ENCODE results near the gene GCGR. TPM values are rescaled to one million over a fixed set of nuclear protein-coding genes. Genes with fewer than 3 reads are reported as not detected.

Gene GCGR
- total RNA-seq, 1 donor from 2014 or later: not detected

DNA sequence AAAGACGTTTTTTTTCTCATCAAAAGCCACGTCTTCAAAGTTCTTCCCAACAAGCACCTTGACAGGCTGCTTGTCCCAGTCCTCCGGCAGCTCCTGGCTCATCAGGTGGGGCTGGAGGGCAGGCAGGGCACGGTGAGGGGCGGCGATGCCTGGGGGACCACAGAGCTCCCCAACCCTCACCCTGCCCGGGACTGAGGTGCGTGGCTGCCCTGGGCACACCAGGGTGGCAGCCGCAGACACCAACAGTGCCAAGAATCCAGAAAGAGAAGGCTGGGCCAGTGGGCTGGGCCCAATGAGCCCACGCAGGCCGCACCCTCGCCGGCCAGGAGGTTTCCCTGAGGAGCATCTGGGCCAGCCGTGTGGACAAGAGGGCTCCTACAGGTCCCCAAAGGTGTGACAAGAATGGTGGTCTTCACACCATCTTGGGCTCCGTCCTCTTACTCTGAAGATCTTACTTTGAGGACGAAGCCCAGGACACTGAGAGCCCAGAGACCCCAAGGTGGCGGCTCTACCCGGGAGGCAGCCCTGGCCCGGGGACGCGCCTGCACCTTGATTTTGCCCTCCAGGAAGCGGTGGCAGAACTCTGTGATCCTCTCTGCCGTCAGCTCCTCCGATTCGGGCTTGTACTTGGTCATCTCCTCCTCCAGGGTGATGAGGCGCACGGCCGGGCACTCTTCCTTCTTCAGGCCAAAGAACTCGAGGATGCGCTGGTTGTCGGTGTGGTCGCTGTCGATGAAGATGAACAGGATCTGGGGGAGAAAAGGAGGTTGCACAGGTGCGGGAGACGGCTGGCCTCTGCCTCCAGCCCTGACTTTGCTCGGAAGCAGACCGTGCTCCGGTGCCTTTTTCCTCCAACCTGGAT, 42.2 kb downstream of the GCGR start:
- DNase-seq (ENCODE audit: low spot score in 2 of 2) (no peak), FAIRE-seq (no peak)

DNA sequence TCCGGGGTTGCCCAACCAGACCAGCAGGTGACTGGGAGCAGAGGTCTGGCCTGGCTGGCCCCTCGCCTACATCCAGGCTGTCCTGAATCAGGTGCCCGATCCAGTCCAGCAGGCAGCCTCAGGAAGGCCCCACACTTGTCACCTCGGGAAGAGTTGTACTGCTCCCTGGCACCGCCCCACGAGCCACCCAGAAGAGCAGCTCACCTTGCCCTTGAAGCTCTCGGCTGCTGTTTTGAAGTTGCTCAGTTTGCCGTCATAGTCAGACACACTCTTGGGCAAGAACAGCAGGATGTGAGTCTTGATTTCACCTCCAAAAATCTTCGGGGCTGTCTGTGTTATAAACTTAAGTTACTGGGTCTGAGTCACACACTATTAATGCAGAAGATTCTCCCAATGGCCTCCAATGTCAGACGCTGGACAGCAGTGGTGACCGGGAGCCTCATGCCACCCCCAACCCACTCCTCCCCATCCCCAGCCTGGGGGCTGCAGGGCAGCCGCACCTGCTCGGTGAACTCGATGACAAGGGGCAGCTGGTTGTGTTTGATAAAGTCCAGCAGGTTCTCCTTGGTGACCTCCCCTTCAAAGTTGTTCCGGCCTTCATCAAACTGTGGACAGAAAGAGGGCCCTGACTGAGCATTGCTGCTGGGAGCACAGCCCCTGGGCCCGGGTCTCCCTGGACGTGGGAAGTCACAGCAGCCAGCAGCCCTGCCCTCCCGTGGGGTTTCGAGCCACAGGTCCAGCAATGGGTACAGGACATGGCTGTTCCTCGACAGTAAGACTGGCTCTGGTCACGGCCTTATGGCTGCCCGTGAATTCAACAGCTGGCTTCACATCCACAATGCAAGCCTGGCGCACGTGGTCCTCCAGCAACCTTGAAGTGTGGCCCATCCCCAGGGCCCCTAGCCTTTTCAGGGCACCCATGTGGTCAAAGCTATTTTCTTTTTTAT, 43.1 kb downstream of the GCGR start:
- DNase-seq (ENCODE audit: low spot score in 2 of 2): no peak
- no peak for FAIRE-seq

DNA sequence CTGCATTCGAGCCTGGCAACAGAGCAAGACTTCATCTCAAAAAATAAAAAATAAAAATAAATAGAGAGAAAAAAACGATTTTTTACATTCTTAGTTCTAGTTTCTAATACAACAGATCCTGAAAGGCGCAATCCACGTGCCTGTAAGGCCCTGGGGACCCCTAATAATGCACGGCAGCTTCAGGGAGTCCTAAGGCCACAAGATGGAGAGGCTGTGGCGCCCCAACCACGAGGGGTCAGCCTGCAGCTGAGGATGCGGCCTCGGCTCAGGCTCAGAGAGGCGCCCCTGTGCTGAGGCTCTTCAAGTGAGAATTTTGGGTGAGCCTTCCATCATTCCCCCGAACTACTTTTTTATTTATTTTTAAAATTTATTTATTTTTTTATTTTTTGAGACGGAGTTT, 45.5 kb downstream of the GCGR start:
- DNase-seq (ENCODE audit: low spot score in 2 of 2) (no peak), FAIRE-seq (no peak)

DNA sequence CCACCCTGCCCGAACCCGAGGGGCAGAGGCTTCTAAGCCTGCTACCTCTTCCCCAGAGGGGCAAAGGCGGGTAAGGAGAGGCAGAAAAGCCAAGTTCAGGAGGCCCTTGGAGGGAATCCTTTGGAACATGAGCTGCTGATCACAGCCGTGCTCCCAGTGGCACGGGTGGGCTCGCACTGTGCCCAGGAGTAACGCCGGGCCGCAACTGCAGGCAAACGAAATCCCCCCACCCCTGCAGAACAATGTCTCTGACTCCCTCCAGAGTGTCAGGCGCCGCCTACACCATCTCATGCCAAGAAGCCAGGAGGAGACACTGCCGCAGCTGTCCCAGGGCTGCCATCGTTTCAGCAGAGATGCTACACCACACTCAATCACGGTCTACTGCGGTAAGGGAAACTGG, 47.5 kb downstream of the GCGR start:
- FAIRE-seq: no peak
- DNase-seq (ENCODE audit: low spot score in 2 of 2): no peak

DNA sequence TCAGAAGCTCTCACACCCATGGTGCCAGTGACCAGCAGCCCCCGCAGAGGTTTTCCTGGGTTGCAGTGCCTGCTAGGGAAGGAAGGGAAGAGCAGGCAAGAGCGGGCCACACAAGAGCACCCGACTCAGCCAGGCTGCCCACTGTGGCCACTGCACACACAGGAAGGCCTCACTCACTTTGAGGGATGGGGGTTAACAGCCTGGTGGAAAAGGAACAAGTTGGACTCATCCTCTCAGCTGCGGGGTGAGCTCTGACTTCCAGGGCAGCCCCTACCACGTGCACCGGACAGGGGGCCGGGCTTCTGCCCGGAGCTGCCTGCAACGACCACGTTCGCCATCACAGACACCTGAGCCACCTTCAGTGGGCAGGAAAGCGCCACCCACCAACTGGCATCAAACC, 48.3 kb downstream of the GCGR start:
- FAIRE-seq (no peak), DNase-seq (ENCODE audit: low spot score in 2 of 2) (no peak)

DNA sequence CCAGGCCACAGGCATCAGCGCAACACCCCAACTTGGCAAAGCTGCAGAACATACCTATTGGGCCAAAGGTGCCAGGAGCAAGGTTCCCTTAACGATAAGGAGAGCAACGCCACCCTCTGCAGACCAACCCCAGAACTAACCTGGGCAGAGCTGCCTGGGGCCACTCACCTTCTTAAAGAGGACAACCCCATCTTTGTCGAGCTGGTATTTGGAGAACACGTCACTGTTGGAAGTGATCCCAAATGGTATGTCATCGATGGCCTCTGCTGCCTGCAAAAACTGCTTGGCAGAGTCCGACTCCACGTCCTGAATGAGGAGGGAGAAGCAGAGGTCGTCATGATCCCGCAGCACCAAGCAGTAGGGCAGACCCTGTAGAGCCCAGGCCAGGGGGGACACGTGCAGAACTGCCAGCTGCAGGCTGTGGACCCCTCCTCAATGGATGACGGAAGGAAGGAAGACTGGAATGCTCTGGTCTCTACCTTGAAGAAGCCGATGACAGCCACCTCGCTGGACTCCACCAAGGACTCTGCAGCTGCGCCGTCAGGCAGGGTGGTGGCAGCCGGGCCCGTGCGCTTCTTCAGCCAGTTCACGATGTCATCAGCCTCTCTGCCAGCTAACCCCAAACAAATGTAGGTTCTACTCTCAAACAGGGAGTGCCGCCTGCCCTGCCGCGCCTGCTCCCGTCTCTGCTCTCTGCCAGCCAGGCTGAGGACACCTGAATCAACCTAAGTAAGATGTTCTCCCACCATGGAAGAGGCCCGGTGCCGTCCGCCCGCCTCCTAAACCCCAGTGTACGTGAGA, 51.2 kb downstream of the GCGR start:
- no peak for DNase-seq (ENCODE audit: low spot score in 2 of 2)
- FAIRE-seq: no peak

DNA sequence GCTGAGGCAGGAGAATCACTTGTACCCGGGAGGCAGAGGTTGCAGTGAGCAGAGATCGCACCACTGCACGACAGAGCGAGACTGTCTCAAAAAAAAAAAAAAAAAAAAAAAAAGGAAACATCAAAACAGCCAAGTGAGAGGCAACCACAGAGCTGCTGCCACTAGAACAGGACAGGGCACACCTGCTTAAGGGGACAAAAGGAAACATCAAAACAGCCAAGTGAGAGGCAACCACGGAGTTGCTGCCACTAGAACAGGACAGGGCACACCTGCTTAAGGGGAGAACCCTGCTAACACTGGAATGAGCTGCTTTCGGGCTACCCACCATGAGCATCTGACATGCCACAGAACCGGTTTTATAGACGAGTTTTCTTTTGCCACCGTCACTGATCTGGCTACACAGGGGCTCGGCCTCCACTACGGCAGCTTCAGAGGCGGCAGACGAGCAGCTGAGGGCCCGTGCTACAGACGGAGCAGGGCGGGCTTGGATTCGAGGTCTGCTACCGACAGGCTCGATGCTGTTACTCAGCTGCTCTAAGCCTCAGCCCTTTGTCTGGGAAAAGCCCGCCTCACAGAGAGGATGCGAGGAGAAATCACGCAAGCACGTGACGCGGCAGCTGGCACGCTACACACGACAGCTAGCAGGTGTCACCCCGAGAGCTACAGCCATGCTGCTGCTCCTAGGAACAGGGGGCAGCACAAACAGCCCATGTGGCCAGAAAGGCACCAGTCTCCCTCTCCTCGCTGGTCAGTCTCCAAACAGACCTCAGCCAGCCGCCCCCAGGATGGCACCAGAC, 54.4 kb downstream of the GCGR start:
- FAIRE-seq (no peak), DNase-seq (ENCODE audit: low spot score in 2 of 2) (no peak)

DNA sequence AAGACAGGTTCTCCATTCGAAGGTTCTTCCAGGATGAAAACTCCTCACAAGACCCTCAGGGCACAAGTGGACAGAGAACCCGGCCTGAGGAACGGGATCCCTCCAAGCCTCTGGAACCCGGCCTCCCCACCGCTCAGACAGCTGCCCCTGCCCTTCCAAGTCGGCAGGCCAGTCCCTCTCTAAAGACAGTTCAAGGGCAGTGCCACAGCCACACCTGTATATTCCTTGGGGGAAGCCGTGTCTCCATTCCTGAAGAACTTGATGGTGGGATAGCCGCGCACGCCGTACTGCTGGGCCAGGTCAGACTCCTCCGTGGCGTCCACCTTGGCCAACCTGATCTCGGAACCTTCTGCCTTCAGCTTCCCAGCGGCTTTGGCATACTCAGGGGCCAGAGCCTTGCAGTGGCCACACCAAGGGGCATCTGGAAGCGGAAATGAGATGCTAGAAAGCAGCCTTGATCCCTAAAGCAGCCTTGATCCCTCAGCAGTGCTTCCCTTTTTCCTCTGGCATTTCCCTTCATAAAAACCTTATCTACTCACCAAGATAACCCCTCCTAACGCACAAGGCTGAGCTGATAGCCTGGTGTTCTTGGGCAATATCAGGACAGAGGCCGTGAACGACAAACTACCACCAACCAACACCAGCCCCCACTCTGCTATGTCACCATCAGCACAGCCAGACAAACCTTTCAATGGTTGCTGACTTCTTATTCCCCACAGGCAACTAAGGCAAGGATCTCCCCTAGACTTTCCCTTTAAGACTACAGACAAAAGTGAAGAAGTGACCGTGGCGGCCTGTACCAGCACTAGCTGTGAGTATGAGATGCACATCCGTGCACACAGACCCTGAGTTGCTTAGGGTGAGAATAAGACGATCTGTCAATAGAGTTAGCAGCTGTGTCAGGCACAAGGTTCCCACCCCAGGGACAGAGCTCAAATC, 55.3 kb downstream of the GCGR start:
- FAIRE-seq: no peak
- DNase-seq (ENCODE audit: low spot score in 2 of 2): no peak

DNA sequence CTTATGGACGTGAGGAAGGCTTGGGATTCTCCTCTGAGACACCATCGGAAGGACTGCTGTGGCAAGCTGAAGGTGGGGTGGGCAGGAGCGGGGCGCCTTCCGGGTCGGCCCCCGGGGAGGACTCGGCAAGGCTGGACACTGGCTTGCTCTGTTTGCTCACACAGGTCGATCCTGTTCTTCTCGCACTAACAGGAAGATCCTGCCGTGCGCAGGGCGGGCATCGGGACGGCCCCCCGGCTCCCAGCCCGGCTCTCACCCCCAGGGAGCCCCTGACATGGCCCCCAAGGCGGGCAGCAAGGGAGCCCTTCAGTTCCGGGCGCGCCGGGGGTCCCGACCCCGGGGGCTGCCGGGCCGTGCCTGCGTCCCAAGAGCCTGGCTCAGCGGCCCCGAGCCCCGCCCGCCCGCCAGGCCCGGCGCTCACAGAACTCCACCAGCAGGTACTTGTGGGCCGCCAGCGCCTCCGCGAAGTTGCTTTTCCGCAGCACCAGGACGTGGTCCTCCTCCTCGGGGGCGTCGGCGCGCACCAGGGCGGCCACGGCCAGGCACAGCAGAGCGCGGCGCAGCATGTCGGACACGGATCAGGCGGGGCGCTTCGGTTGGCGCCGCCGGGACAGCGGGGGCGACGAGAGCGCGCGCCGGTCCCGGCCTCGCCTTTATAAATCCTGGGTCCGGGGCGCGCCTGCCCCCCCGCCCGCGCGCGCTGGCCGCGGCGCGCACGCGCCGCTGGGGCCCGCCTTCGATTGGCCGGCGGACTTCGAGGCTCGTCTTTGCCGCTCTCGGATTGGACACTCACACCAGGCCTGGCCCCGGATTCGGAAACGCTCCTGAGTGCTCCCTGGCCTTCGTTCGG, 56.2 kb downstream of the GCGR start, which contains the start of gene P4HB:
Gene P4HB (minus strand): TSS at position 630 of the 850 bp plus-strand sequence. CDS start 64 bp downstream, at position 566.
- FAIRE-seq: no peak

DNA sequence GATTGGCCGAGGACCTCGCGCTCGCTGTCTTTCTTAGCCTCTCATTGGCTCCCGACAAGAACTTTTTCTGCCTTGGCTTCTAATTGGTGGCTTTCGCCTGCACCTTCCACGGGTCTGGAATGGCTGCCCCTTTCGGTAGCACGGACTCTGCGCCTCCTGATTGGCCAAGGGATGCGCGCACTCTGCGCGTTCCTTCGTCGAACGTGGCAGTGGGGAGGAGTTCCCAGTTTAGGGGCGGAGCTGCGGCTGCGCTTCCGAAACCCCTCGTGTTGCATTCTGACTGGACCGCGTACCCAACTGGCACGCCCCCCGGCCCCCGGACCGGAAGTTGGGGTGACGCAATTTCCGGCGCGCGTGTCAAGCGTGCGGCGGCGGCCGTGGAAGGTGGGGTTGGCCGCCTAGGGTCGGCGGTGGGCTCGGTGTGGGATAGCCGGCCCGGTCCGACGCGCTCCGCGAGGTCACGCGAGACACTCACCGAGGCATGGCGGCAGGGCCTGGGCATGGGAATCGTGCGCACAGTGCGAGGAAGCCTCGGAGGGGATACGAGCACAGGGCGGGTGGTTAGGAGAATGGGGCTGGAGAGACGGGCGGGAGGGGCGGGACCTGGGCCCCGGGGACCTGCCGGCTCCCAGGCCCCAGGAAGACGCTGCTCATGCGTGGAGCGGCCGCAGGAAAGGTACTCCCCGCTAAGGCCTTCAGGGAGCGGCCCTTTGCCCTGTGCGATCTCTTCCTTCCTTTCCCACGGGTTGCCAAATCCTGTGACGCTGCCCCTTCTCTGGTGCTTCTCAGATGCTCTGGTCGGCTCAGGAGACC, 57.0 kb downstream of the GCGR start:
- DNase-seq (ENCODE audit: low spot score in 2 of 2): peak; percentile 100
- peak; percentile 94 for FAIRE-seq

More for the DNA sequence above, 56.2 kb downstream of the GCGR start, which contains the start of gene P4HB:
- DNase-seq (ENCODE audit: low spot score in 2 of 2): peak in 1 of 2 donors; percentile 100

DNA sequence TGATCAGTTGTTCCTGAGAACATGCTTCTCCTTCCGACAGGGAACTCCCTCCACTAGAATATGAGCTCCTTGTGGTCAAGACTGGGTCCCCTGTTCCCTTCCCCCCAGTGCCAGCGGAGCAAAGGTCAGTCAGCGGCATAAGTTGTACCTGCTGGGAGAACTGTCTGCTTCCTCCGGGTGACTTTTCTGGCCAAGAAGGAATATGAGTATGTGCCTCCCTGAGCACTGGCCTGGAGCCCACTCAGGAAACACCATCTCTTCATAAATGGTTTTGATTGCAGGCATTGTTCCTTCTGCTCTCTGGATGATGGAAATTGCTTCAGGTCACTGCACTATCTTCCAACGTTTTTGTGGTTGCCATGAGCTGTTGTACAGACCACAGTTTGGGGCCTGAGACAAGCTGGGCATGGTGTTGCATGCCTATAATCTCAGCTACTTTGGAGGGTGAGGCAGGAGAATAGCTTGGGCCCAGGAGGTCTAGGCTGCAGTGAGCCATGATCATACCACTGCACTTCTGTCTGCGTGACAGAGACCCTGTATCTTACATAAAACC, 59.2 kb downstream of the GCGR start:
- FAIRE-seq: no peak
- no peak for DNase-seq (ENCODE audit: low spot score in 2 of 2)

Other genes starting within 250 kb of the GCGR start
- gene NPLOC4, start 167.0 kb upstream of the GCGR start, total RNA-seq: 39.9 TPM
- not detected for gene TSPAN10, start 167.0 kb upstream of the GCGR start, total RNA-seq
- gene PDE6G, start 147.6 kb upstream of the GCGR start, total RNA-seq: not detected
- gene OXLD1, start 137.5 kb upstream of the GCGR start, total RNA-seq: 8.2 TPM
- gene CCDC137, start 137.4 kb upstream of the GCGR start, total RNA-seq: 6.1 TPM
- gene ARL16, start 120.4 kb upstream of the GCGR start, total RNA-seq: 40.4 TPM
- 44.4 TPM for gene HGS, start 120.1 kb upstream of the GCGR start, total RNA-seq
- gene MRPL12, start 100.8 kb upstream of the GCGR start, total RNA-seq: 4.9 TPM
- gene SLC25A10, start 91.9 kb upstream of the GCGR start, total RNA-seq: 4.9 TPM
- 86.4 TPM for gene MCRIP1, start 29.1 kb downstream of the GCGR start, total RNA-seq
- not detected for gene PPP1R27, start 30.9 kb downstream of the GCGR start, total RNA-seq
- 66.0 TPM for gene P4HB, start 56.4 kb downstream of the GCGR start, total RNA-seq
- gene ARHGDIA, start 67.2 kb downstream of the GCGR start, total RNA-seq: 22.4 TPM
- 92.1 TPM for gene ALYREF, start 87.4 kb downstream of the GCGR start, total RNA-seq
- gene ANAPC11, start 87.6 kb downstream of the GCGR start, total RNA-seq: 60.3 TPM
- gene NPB, start 98.1 kb downstream of the GCGR start, total RNA-seq: 1.2 TPM
- 28.9 TPM for gene PCYT2, start 107.2 kb downstream of the GCGR start, total RNA-seq
- gene SIRT7, start 114.0 kb downstream of the GCGR start, total RNA-seq: 8.6 TPM
- gene MAFG, start 123.6 kb downstream of the GCGR start, total RNA-seq: 13.9 TPM
- gene PYCR1, start 133.2 kb downstream of the GCGR start, total RNA-seq: 15.9 TPM
- gene MYADML2, start 143.1 kb downstream of the GCGR start, total RNA-seq: 0.41 TPM
- under 0.01 TPM for gene NOTUM, start 157.0 kb downstream of the GCGR start, total RNA-seq
- gene ASPSCR1, start 173.5 kb downstream of the GCGR start, total RNA-seq: 13.5 TPM
- 31.0 TPM for gene CENPX, start 218.7 kb downstream of the GCGR start, total RNA-seq
- gene LRRC45, start 219.2 kb downstream of the GCGR start, total RNA-seq: 14.3 TPM
- gene RAC3, start 227.5 kb downstream of the GCGR start, total RNA-seq: 110 TPM
- gene DCXR, start 233.5 kb downstream of the GCGR start, total RNA-seq: 25.7 TPM
- gene RFNG, start 247.7 kb downstream of the GCGR start, total RNA-seq: 21.2 TPM
- 73.8 TPM for gene GPS1, start 247.7 kb downstream of the GCGR start, total RNA-seq